K562 (cell line): ENCODE measurements around the gene GALNT12. TPM values are rescaled to one million over a fixed set of nuclear protein-coding genes. Genes with fewer than 3 reads are reported as not detected.

Experiments
- ETV1 ChIP-seq: fragments of 450-650 bp; conservative IDR thresholded peaks from 2 replicates; pipeline ENCODE4 v1.6.1; 2016; ENCODE audit warnings: missing genetic modification characterization, control low read depth, low read depth, missing compliant biosample characterization
- GABPA ChIP-seq: fragments of 200-800 bp; sonication (Bioruptor generic); conservative IDR thresholded peaks from 2 replicates; pipeline ENCODE4 v1.6.1; 2016; ENCODE audit warnings: low read depth, missing genetic modification characterization, missing compliant biosample characterization
- HCFC1 ChIP-seq: IDR thresholded peaks from 2 replicates; pipeline ENCODE4 v1.6.1; 2012; ENCODE audit warnings: low read depth, low read length, improper control_type of control experiment
- RREB1 ChIP-seq: fragments of 250-450 bp; sonication (Bioruptor Pico); IDR thresholded peaks from 2 replicates; pipeline ENCODE4 v1.4.0; 2020
- SMARCC2 ChIP-seq: fragments of 450-650 bp; IDR thresholded peaks from 2 replicates; pipeline ENCODE4 v1.6.1; 2017; ENCODE audit warnings: antibody characterized with exemption, moderate library complexity, mild to moderate bottlenecking, low read depth
- ZNF165 ChIP-seq: fragments of 250-450 bp; sonication (Bioruptor Pico); IDR thresholded peaks from 2 replicates; pipeline ENCODE4 v1.4.0; 2020; ENCODE audit warnings: borderline replicate concordance
- ZNF324 ChIP-seq: fragments of 250-450 bp; sonication (Bioruptor Pico); IDR thresholded peaks from 2 replicates; pipeline ENCODE4 v1.4.0; 2020; ENCODE audit warnings: mild to moderate bottlenecking
- ZNF707 ChIP-seq: fragments of 250-450 bp; sonication (Bioruptor Pico); conservative IDR thresholded peaks from 2 replicates; pipeline ENCODE4 v1.8.0; 2022; ENCODE audit warnings: inconsistent platforms, mild to moderate bottlenecking, moderate library complexity
- polyA plus RNA-seq, 8 experiments: library from polyadenylated mRNA; depleted of rRNA in 4 of 8; stranded (reverse) in 5 of 8; unstranded in 3 of 8; fragments of >200 nt; fragmentation: Nextera tagmentation in 2 of 8; fragmentation: Illumina TruSeq in 1 of 8; extraction: Ambion mirVana in 2 of 8; extraction: Trizol in 1 of 8; gene quantifications; 2 replicates each; pipeline versions ENCODE4 v1.2.1 to v1.2.3, GENCODE V29; 2011 to 2014; ENCODE audit warnings: inconsistent platforms in 1 of 8, missing spikeins in 1 of 8
- total RNA-seq, 7 experiments: library from RNA; depleted of rRNA in 6 of 7; stranded (reverse); fragments of >200 nt in 6 of 7; fragmentation: Illumina TruSeq in 2 of 7; extraction: Trizol in 2 of 7; gene quantifications; 2 replicates each; pipeline versions ENCODE4 v1.2.1 to v1.2.3, GENCODE V29; 2011 to 2021; ENCODE audit warnings: low replicate concordance in 1 of 7
- TF ChIP-seq, protein P1 (sequence below): IDR thresholded peaks from 3 replicates; pipeline ENCODE4 v1.6.1; 2011; ENCODE audit warnings: borderline replicate concordance, mild to moderate bottlenecking, moderate library complexity; ENCODE audit not compliant: insufficient read length; ENCODE audit errors: extremely low read depth
- TF ChIP-seq, protein P2 (sequence below): fragments of 200-800 bp; sonication (Bioruptor generic); IDR thresholded peaks from 2 replicates; pipeline ENCODE4 v1.6.1; 2017; ENCODE audit warnings: missing genetic modification characterization, missing compliant biosample characterization
- TF ChIP-seq, protein P3 (sequence below): conservative IDR thresholded peaks from 2 replicates; pipeline ENCODE4 v1.6.1; 2011; ENCODE audit warnings: low read depth, mild to moderate bottlenecking, low read length; ENCODE audit not compliant: control insufficient read depth

GALNT12 gene
- total and polyA plus RNA-seq, 9 of the 15 experiments (the other 6 are each of a cell fraction or from before 2014, with no cell fraction given), result 29.7 to 82.9 (median 44.2) TPM

DNA sequence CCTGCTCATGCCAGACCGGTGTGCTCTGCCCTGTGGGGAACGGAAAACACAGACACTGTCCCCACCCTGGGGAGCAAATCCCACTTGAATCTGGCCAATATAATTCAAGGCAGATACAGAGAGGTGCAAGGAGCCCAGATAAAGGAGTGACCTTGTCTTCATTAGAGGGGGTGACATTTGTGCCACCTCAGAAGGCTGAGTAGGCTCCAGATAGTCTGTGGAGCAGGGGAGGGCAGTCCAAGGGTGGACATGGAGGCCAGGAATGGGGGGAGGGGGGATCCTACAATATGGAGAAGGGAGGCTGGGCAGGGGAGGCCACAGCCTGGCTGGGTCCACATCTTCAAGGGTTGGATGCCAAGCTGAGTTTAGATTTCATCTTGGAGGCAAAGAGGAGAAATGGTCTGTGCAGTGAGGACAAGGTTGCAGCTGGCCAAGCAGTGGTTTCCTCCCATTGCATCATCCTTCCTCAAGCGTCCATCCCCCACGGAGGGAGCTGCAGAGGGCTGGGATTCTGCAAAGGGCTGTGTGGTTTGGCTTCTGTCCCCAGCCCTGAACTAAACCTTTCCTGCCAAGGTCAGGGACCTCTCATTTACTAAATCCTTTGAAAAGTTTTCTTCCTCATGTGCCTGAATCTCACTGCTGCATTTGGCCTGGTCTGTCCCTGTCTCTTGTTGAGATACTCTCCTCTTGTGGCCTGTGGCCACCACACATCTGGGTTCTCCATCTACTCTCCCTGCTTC, 60.1 kb downstream of the GALNT12 start (continued):
- TF ChIP-seq RREB1 (CRISPR knock-in tag) (peak; percentile 94; the same call in 1 of the 2 replicates), ZNF165 (CRISPR knock-in tag) (peak; percentile 91; the same call in 1 of the 2 replicates), ZNF707 (CRISPR knock-in tag) (no peak; the same call in 1 of the 2 replicates), GABPA (peak; percentile 52), ETV1 (tag) (peak; percentile 81), ZNF324 (CRISPR knock-in tag) (no peak), HCFC1 (0 out of 2 replicates have a peak, but pooled peaks have one; percentile 21), SMARCC2 (peak; percentile 66; the same call in 1 of the 2 replicates)
- TF ChIP-seq, protein P1, sequence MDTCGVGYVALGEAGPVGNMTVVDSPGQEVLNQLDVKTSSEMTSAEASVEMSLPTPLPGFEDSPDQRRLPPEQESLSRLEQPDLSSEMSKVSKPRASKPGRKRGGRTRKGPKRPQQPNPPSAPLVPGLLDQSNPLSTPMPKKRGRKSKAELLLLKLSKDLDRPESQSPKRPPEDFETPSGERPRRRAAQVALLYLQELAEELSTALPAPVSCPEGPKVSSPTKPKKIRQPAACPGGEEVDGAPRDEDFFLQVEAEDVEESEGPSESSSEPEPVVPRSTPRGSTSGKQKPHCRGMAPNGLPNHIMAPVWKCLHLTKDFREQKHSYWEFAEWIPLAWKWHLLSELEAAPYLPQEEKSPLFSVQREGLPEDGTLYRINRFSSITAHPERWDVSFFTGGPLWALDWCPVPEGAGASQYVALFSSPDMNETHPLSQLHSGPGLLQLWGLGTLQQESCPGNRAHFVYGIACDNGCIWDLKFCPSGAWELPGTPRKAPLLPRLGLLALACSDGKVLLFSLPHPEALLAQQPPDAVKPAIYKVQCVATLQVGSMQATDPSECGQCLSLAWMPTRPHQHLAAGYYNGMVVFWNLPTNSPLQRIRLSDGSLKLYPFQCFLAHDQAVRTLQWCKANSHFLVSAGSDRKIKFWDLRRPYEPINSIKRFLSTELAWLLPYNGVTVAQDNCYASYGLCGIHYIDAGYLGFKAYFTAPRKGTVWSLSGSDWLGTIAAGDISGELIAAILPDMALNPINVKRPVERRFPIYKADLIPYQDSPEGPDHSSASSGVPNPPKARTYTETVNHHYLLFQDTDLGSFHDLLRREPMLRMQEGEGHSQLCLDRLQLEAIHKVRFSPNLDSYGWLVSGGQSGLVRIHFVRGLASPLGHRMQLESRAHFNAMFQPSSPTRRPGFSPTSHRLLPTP, result no peak
- TF ChIP-seq, protein P2, sequence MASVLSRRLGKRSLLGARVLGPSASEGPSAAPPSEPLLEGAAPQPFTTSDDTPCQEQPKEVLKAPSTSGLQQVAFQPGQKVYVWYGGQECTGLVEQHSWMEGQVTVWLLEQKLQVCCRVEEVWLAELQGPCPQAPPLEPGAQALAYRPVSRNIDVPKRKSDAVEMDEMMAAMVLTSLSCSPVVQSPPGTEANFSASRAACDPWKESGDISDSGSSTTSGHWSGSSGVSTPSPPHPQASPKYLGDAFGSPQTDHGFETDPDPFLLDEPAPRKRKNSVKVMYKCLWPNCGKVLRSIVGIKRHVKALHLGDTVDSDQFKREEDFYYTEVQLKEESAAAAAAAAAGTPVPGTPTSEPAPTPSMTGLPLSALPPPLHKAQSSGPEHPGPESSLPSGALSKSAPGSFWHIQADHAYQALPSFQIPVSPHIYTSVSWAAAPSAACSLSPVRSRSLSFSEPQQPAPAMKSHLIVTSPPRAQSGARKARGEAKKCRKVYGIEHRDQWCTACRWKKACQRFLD (CRISPR knock-in tag), result peak; percentile 94
- TF ChIP-seq, protein P3, sequence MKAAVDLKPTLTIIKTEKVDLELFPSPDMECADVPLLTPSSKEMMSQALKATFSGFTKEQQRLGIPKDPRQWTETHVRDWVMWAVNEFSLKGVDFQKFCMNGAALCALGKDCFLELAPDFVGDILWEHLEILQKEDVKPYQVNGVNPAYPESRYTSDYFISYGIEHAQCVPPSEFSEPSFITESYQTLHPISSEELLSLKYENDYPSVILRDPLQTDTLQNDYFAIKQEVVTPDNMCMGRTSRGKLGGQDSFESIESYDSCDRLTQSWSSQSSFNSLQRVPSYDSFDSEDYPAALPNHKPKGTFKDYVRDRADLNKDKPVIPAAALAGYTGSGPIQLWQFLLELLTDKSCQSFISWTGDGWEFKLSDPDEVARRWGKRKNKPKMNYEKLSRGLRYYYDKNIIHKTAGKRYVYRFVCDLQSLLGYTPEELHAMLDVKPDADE, result no peak
